NB4 (cell line): ENCODE data around the gene HS6ST3.

Experiments
- CTCF ChIP-seq: IDR thresholded peaks from one replicate; pipeline ENCODE4 v1.5.1; 2012; ENCODE audit warnings: low read depth, low read length
- MAX ChIP-seq: IDR thresholded peaks from 2 replicates; pipeline ENCODE4 v1.6.1; 2011; ENCODE audit warnings: low read depth, low read length
- POLR2A ChIP-seq: IDR thresholded peaks from 2 replicates; pipeline ENCODE4 v1.6.1; 2011; ENCODE audit warnings: mild to moderate bottlenecking; ENCODE audit not compliant: insufficient read length; ENCODE audit errors: extremely low read depth

GRCh38 chr13:96130818-96131340 lies 41.0 kb downstream of the HS6ST3 start:
- no peak for TF ChIP-seq CTCF
- TF ChIP-seq POLR2A: no peak
- no peak for TF ChIP-seq MAX
